ENCODE results near the gene CCSER1.

CCSER1 gene

DNA sequence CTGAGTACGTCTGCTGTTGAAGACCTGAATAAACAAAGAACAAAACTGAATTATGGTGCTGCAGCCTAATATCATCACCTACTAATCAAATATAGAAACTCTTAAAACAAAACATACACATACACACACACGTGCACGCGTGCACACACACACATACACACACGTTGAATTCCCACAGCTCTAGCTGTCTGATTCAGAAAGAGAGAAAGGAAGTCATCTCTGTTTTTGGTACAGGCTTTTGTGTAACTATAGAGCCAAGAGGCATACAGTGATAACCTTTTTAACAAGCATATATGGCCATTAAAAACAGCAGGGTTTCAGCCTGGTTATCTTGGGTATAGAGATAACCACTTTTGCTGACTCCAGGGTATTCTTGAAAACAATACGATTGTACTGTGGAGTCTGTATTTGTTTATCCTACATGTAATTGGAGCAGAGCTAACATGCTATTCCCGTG is 823.2 kb downstream of the CCSER1 start:
- ATAC-seq: no peak
- Mint-ChIP-seq H3K4me3 (no peak overlapping the region), H3K27me3 (no peaks in the 10 kb centered on the region), H3K27ac (no peak overlapping the region), H3K9me3 (peaks cover 4% of the 10 kb centered on the region), H3K4me1 (no peaks in the 10 kb centered on the region), H3K36me3 (ENCODE audit: low read depth) (no peaks in the 10 kb centered on the region)
- DNase-seq: no peak

DNA sequence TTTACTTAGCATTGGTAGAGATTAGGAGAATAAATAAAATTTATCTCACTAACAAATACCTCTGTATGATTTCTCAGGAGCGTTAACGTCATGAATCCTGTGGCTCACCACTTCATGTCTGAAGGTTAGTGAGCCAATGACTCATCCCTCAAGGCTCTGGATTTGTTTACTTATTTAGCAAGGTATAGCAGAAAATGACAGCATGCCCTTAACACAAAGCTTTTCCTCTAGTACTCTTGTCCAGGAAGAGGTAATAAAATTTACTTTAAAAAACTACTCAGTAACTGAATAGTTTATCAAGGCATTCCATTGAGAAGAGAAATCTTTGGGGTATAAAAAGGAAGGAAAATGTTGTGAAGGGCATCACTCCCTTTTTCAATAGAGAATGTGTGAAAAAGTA is 823.8 kb downstream of the CCSER1 start:
- no peak overlapping the region for H3K4me3 Mint-ChIP-seq
- no peak for DNase-seq
- H3K27me3 Mint-ChIP-seq: no peaks in the 10 kb centered on the region
- no peak for ATAC-seq
- H3K4me1 Mint-ChIP-seq: no peaks in the 10 kb centered on the region
- H3K9me3 Mint-ChIP-seq: peaks cover 4% of the 10 kb centered on the region
- H3K27ac Mint-ChIP-seq: no peak overlapping the region
- H3K36me3 Mint-ChIP-seq (ENCODE audit: low read depth): no peaks in the 10 kb centered on the region

DNA sequence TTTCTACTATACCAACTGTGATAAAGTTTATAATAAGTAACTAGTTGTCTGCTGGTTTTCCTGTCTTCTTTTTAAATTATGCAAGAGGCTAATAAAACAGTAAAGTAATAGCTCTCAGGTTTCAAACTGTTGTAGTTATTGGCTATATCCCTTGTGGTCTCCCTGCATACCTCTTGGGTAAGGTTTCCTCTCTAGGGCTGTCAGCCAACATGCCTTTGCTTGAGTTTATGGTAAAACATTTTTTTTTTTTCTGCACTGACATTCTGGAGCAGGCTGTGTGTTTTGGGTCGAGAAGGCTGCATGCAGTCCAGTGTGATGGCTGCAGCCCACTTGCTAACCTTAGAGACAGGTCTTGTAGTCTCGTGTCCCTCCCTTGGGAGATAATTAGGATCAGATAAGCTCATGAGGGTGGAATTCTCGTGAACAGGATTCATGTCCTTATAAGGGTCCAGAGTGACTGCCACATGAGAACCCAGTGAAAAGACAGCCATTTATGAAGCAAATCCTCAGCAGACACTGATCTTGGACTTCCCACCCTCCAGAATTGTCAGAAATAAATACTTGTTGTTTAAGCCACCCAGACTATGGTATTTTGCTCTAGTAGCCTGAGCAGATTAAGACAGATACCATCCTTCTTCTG is 831.2 kb downstream of the CCSER1 start:
- DNase-seq (no peak), ATAC-seq (no peak)
- Mint-ChIP-seq H3K36me3 (ENCODE audit: low read depth) (no peaks in the 10 kb centered on the region), H3K4me3 (no peak overlapping the region), H3K27me3 (no peaks in the 10 kb centered on the region), H3K27ac (no peak overlapping the region), H3K9me3 (no peaks in the 10 kb centered on the region), H3K4me1 (no peaks in the 10 kb centered on the region)

DNA sequence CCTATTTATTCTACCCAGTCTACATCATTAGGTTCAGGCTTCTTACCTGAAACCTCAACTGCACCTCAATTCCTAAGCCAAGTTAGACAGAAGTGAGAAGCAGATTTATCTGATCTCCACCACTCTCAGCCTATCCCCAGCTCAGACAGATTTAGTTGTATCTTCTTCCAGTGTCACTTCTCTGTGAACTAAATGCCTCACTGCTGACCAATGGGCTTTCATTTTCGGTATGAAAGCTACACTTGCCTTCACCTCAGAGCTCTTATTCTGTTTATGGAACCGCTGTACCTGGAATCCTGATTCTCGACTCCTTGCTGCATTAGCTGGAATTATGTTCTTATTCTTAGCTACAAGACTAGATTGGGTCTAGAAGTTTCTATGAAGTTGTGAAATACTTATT is 833.2 kb downstream of the CCSER1 start:
- H3K9me3 Mint-ChIP-seq: peaks cover 6% of the 10 kb centered on the region
- DNase-seq (no peak), ATAC-seq (no peak)
- H3K27ac Mint-ChIP-seq: no peak overlapping the region
- no peak overlapping the region for H3K4me3 Mint-ChIP-seq
- no peaks in the 10 kb centered on the region for H3K4me1 Mint-ChIP-seq
- no peaks in the 10 kb centered on the region for H3K27me3 Mint-ChIP-seq
- no peaks in the 10 kb centered on the region for H3K36me3 Mint-ChIP-seq (ENCODE audit: low read depth)

GRCh38 chr4:90960840-90961239 is 833.6 kb downstream of the CCSER1 start:
- ATAC-seq (no peak), DNase-seq (no peak)
- no peaks in the 10 kb centered on the region for H3K4me1 Mint-ChIP-seq
- no peak overlapping the region for H3K4me3 Mint-ChIP-seq
- no peaks in the 10 kb centered on the region for H3K27me3 Mint-ChIP-seq
- H3K9me3 Mint-ChIP-seq: peaks cover 9% of the 10 kb centered on the region
- H3K27ac Mint-ChIP-seq: no peak overlapping the region
- no peaks in the 10 kb centered on the region for H3K36me3 Mint-ChIP-seq (ENCODE audit: low read depth)

DNA sequence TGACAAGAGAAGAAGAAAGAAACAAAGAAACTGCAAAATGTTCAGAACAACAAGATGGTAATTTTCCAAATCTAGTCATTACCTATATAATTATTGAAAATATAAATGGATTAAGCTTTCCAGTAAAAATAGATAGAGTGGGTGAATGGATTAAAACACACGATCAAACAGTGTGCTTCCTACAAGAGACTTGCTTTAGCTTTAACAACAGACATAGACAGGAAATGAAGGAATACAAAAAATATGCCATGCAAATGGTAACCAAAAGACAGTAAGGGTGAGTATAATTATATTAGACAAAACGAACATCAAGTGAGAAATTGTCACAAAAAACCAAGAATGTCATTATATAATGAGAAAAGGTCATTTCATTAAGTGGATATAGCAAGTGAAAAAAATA is 842.8 kb downstream of the CCSER1 start:
- DNase-seq (no peak), ATAC-seq (no peak)
- Mint-ChIP-seq H3K27me3 (no peaks in the 10 kb centered on the region), H3K4me1 (no peaks in the 10 kb centered on the region), H3K36me3 (ENCODE audit: low read depth) (no peaks in the 10 kb centered on the region), H3K9me3 (peaks cover 11% of the 10 kb centered on the region), H3K4me3 (no peak overlapping the region), H3K27ac (no peak overlapping the region)

DNA sequence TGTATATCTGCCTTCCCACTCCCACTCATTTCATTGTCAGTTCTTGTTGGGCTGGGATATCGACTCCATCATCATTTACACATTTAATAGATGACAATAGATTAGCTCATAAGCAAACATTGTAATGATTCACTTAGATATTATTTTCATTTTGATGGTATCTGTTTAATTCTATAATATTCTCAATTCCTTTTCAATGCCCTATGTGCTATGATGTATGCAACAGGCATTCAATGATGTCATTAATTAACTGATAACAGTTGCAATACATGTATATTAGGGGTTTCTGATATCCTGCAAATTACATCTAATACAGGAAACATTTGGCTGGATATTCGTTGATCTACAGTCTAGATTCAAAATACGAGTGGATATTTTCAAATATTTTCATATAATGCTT is 850.5 kb downstream of the CCSER1 start:
- ATAC-seq: no peak
- DNase-seq: no peak
- Mint-ChIP-seq H3K9me3 (peaks cover 5% of the 10 kb centered on the region), H3K36me3 (ENCODE audit: low read depth) (no peaks in the 10 kb centered on the region), H3K27ac (no peak overlapping the region), H3K4me1 (no peaks in the 10 kb centered on the region), H3K27me3 (no peaks in the 10 kb centered on the region), H3K4me3 (no peak overlapping the region)

GRCh38 chr4:90979556-90979955 is 852.4 kb downstream of the CCSER1 start:
- no peak overlapping the region for H3K27ac Mint-ChIP-seq
- no peak for ATAC-seq
- DNase-seq: no peak
- no peaks in the 10 kb centered on the region for H3K27me3 Mint-ChIP-seq
- peaks cover 5% of the 10 kb centered on the region for H3K9me3 Mint-ChIP-seq
- H3K4me3 Mint-ChIP-seq: no peak overlapping the region
- H3K4me1 Mint-ChIP-seq: no peaks in the 10 kb centered on the region
- H3K36me3 Mint-ChIP-seq (ENCODE audit: low read depth): no peaks in the 10 kb centered on the region

GRCh38 chr4:90982813-90983212 is 855.6 kb downstream of the CCSER1 start:
- Mint-ChIP-seq H3K27ac (no peak overlapping the region), H3K27me3 (no peaks in the 10 kb centered on the region), H3K4me3 (no peak overlapping the region), H3K4me1 (no peaks in the 10 kb centered on the region), H3K9me3 (peaks cover 9% of the 10 kb centered on the region), H3K36me3 (ENCODE audit: low read depth) (no peaks in the 10 kb centered on the region)
- DNase-seq (no peak), ATAC-seq (no peak)

DNA sequence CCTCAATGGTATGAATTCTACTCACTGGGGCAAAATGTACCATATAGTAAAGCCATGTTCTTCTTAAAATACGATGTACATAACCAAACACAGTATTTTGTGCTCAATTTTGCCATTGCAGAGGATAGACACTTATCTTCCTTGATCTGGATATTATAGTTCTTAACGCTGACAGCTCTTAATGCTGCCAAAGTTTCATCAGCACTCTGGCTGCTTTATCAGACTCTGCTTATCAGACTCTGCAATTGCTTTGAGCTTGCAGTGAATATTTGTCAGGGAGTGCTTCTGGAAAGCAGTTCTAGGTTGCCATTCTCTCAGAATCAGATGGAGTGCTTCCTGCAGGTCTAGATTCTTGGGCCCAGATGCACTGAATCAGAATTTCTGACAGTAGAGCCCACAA is 863.1 kb downstream of the CCSER1 start:
- Mint-ChIP-seq H3K9me3 (peaks cover 19% of the 10 kb centered on the region), H3K36me3 (ENCODE audit: low read depth) (no peaks in the 10 kb centered on the region)

DNA sequence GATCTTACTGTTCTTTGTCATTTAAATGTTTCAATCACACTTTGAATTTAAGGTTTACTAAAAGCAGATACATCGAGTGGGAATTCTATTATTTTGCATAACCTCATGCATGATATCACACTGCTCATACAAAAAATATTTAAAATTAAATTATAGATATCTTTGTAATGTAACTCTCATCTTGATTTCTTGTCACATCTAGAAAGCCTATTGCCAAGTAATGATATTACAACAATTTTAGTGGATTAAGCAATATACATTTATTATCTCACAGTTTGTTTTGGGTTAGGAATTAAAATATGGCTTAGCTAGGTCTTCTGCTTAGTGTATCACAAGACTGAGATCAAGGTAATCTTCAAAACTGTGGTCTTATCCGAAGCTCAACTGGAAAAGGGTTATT is 865.0 kb downstream of the CCSER1 start:
- DNase-seq (no peak), ATAC-seq (no peak)
- Mint-ChIP-seq H3K27me3 (no peaks in the 10 kb centered on the region), H3K9me3 (peaks cover 17% of the 10 kb centered on the region), H3K36me3 (ENCODE audit: low read depth) (no peaks in the 10 kb centered on the region), H3K4me1 (no peaks in the 10 kb centered on the region), H3K4me3 (no peak overlapping the region), H3K27ac (no peak overlapping the region)

More for the DNA sequence above, 863.1 kb downstream of the CCSER1 start:
- Mint-ChIP-seq H3K27ac (no peak overlapping the region), H3K4me3 (no peak overlapping the region), H3K27me3 (no peaks in the 10 kb centered on the region), H3K4me1 (no peaks in the 10 kb centered on the region)
- DNase-seq: no peak
- no peak for ATAC-seq

GRCh38 chr4:90994851-90995574 is 867.8 kb downstream of the CCSER1 start:
- ATAC-seq (no peak), DNase-seq (no peak)
- H3K36me3 Mint-ChIP-seq (ENCODE audit: low read depth): no peaks in the 10 kb centered on the region
- peaks cover 13% of the 10 kb centered on the region for H3K9me3 Mint-ChIP-seq
- H3K27ac Mint-ChIP-seq: no peak overlapping the region
- H3K4me1 Mint-ChIP-seq: no peaks in the 10 kb centered on the region
- H3K4me3 Mint-ChIP-seq: no peak overlapping the region
- no peaks in the 10 kb centered on the region for H3K27me3 Mint-ChIP-seq

DNA sequence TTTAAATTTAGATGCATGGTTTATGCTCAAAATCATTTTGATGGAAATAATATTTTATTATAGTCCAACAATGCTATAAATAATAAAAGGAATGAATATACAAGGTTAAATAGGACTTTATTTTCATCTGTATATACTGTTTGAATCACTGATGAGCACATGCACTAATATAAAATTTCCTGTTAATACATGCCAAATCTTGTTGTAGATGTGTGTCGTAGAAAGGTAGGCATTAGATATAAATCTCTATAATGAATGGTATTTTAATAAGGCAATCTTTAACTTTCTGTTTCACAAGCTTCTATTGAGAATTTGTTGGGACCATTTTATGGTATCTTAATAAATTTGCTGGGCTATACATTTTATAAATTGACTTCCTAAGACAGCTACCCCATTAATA is 868.8 kb downstream of the CCSER1 start:
- no peak for DNase-seq
- Mint-ChIP-seq H3K27me3 (no peaks in the 10 kb centered on the region), H3K36me3 (ENCODE audit: low read depth) (no peaks in the 10 kb centered on the region), H3K27ac (no peak overlapping the region), H3K4me3 (no peak overlapping the region), H3K9me3 (peaks cover 13% of the 10 kb centered on the region), H3K4me1 (no peaks in the 10 kb centered on the region)
- no peak for ATAC-seq

GRCh38 chr4:90996813-90997212 is 869.6 kb downstream of the CCSER1 start:
- peaks cover 8% of the 10 kb centered on the region for H3K9me3 Mint-ChIP-seq
- H3K27me3 Mint-ChIP-seq: no peaks in the 10 kb centered on the region
- ATAC-seq (no peak), DNase-seq (no peak)
- no peaks in the 10 kb centered on the region for H3K36me3 Mint-ChIP-seq (ENCODE audit: low read depth)
- no peak overlapping the region for H3K4me3 Mint-ChIP-seq
- H3K4me1 Mint-ChIP-seq: no peaks in the 10 kb centered on the region
- no peak overlapping the region for H3K27ac Mint-ChIP-seq

GRCh38 chr4:91015861-91016260 is 888.7 kb downstream of the CCSER1 start:
- no peak overlapping the region for H3K4me3 Mint-ChIP-seq
- ATAC-seq (no peak), DNase-seq (no peak)
- H3K36me3 Mint-ChIP-seq (ENCODE audit: low read depth): no peaks in the 10 kb centered on the region
- H3K27ac Mint-ChIP-seq: no peak overlapping the region
- H3K4me1 Mint-ChIP-seq: no peaks in the 10 kb centered on the region
- no peaks in the 10 kb centered on the region for H3K27me3 Mint-ChIP-seq
- H3K9me3 Mint-ChIP-seq: peaks cover 5% of the 10 kb centered on the region
